ENCODE results near the gene LBHD1.
A peak's percentile ranks its signal among the peaks of the same experiment; 100 is the strongest.
"Not testable (repeated sequence)": the region's sequence is repeated elsewhere in the genome, so short reads cannot be mapped to it uniquely, and the experiment has no call there.

Gene LBHD1

GRCh38 chr11:62702246-62702645 lies 30.2 kb upstream of the LBHD1 start:
- peak in 1 of 10 donors; percentile 19 for DNase-seq
- intact Hi-C loops (cut with DNase I) = loop anchor here (10.0 kb wide), 1 partner anchor 107 kb away; the partner anchor contains the start of gene TUT1

GRCh38 chr11:62694455-62695167 lies 22.5 kb upstream of the LBHD1 start:
- peak in 7 of 10 donors; percentile 62 to 95 (median 75) for DNase-seq
- intact Hi-C loops (cut with DNase I) = loop anchor here (10.0 kb wide), 1 partner anchor 300 kb away; no protein-coding TSS in a partner anchor

- DNase-seq = not testable (repeated sequence)
- intact Hi-C loops (cut with DNase I) = loop anchor here (10.0 kb wide), 1 partner anchor 299 kb away; no protein-coding TSS in a partner anchor
Measured at GRCh38 chr11:62693624-62694023, 21.6 kb upstream of the LBHD1 start.

- intact Hi-C loops (cut with DNase I) = loop anchor here (10.0 kb wide), 1 partner anchor 295 kb away; no protein-coding TSS in a partner anchor
- DNase-seq = peak in 3 of 10 donors; percentile 36 to 76 (median 42)
Measured at GRCh38 chr11:62689421-62690183, 17.5 kb upstream of the LBHD1 start, which contains the start of gene LRRN4CL. TSS of gene LRRN4CL (minus strand) at chr11:62689530. CDS start at chr11:62688508, 1,022 bp downstream.

- no peak for DNase-seq
- intact Hi-C loops (cut with DNase I) = no loop called here
Measured at GRCh38 chr11:62688491-62688890, 16.4 kb upstream of the LBHD1 start.

GRCh38 chr11:62687508-62688396 lies 15.7 kb upstream of the LBHD1 start:
- DNase-seq = peak in 2 of 10 donors; percentile 58 to 59
- intact Hi-C loops (cut with DNase I) = no loop called here

GRCh38 chr11:62682518-62682917 lies 10.5 kb upstream of the LBHD1 start:
- intact Hi-C loops (cut with DNase I) = no loop called here
- no peak for DNase-seq

- intact Hi-C loops (cut with DNase I) = no loop called here
- DNase-seq = peak in 2 of 10 donors; percentile 29 to 49
Measured at GRCh38 chr11:62680825-62681240, 8.8 kb upstream of the LBHD1 start.

- peak; percentile 83 to 98 (median 88) for DNase-seq
- intact Hi-C loops (cut with DNase I) = loop anchor here (1.0 kb wide), 1 partner anchor 26 kb away; the partner anchor contains the start of gene INTS5
Measured at GRCh38 chr11:62678770-62679696, 7.0 kb upstream of the LBHD1 start, which contains the start of gene UBXN1. TSS of gene UBXN1 (minus strand) at chr11:62679073. CDS start at chr11:62678923, 150 bp downstream.

- DNase-seq = no peak
- intact Hi-C loops (cut with DNase I) = no loop called here
Measured at GRCh38 chr11:62678433-62678769, 6.3 kb upstream of the LBHD1 start.

- intact Hi-C loops (cut with DNase I) = no loop called here
- DNase-seq = peak in 2 of 10 donors; percentile 11 to 22
Measured at GRCh38 chr11:62677714-62678113, 5.6 kb upstream of the LBHD1 start.

- intact Hi-C loops (cut with DNase I) = no loop called here
- DNase-seq = no peak
Measured at GRCh38 chr11:62677156-62677555, 5.1 kb upstream of the LBHD1 start.

- peak in 2 of 10 donors; percentile 43 to 59 for DNase-seq
- intact Hi-C loops (cut with DNase I) = no loop called here
Measured at GRCh38 chr11:62676698-62677097, 4.6 kb upstream of the LBHD1 start.

- DNase-seq = peak in 2 of 10 donors; percentile 6 to 31
- intact Hi-C loops (cut with DNase I) = not testable (repeated sequence)
Measured at GRCh38 chr11:62675415-62675814, 3.3 kb upstream of the LBHD1 start.

- DNase-seq = no peak
- intact Hi-C loops (cut with DNase I) = no loop called here
Measured at GRCh38 chr11:62673196-62673525, 1.1 kb upstream of the LBHD1 start.

GRCh38 chr11:62671236-62671607 lies 845 bp downstream of the LBHD1 start:
- DNase-seq = no peak
- intact Hi-C loops (cut with DNase I) = loop anchor here (2.0 kb wide), 1 partner anchor 18 kb away; the partner anchor contains the start of gene INTS5

- intact Hi-C loops (cut with DNase I) = loop anchor here (2.0 kb wide), 1 partner anchor 17 kb away; the partner anchor contains the start of gene INTS5
- peak in 2 of 10 donors; percentile 19 to 24 for DNase-seq
Measured at GRCh38 chr11:62669420-62670161, 2.5 kb downstream of the LBHD1 start.

- peak in 1 of 10 donors; percentile 6 for DNase-seq
- intact Hi-C loops (cut with DNase I) = no loop called here
Measured at GRCh38 chr11:62667460-62667859, 4.6 kb downstream of the LBHD1 start.
